T47D (cell line): Measurements from ENCODE around the gene ELOVL2.
"Not testable (repeated sequence)": the region's sequence is repeated elsewhere in the genome, so short reads cannot be mapped to it uniquely, and the experiment has no call there.

Source experiments
- DNase-seq, 2 experiments: peaks; one replicate each; pipeline versions ENCODE4 v3.0.0 to v3.0.0-alpha.2; 2011 to 2012; ENCODE audit warnings: low read depth in 1 of 2, low spot score in 1 of 2
- JUND ChIP-seq: IDR thresholded peaks from 2 replicates; pipeline ENCODE4 v1.6.1; 2012; ENCODE audit warnings: low read depth
- in situ Hi-C: cut with HindIII; loops from 2 replicates; pipeline ENCODE4 v1.10.0; 2016; ENCODE audit warnings: low sequenced_read_pairs, low pct_unique_long_range_greater_than_20kb

The ELOVL2 gene

GRCh38 chr6:11043961-11044711, at the start of gene ELOVL2:
TSS of gene ELOVL2 (minus strand) at chr6:11044305. CDS start at chr6:11044230, 75 bp downstream.
- TF ChIP-seq JUND, result no peak
- DNase-seq, result peak; percentile 60 to 63
- in situ Hi-C loops, result no loop called here

GRCh38 chr6:11093376-11093625, 49.2 kb upstream of the ELOVL2 start:
- in situ Hi-C loops, result no loop called here
- TF ChIP-seq JUND, result no peak

GRCh38 chr6:11092668-11093375, 48.7 kb upstream of the ELOVL2 start:
- peak in 1 of 2 experiments; percentile 75 for DNase-seq
- in situ Hi-C loops, result no loop called here
- no peak for TF ChIP-seq JUND

More at GRCh38 chr6:11093376-11093625, 49.2 kb upstream of the ELOVL2 start:
- no peak for DNase-seq

GRCh38 chr6:11091141-11091540, 47.0 kb upstream of the ELOVL2 start:
- DNase-seq, in situ Hi-C loops: not testable (repeated sequence)

GRCh38 chr6:11089695-11090094, 45.6 kb upstream of the ELOVL2 start:
- DNase-seq, result no peak
- in situ Hi-C loops, result no loop called here
- TF ChIP-seq JUND, result no peak

- in situ Hi-C loops, DNase-seq: not testable (repeated sequence)
Measured at GRCh38 chr6:11087141-11087812, 43.2 kb upstream of the ELOVL2 start.

- no peak for TF ChIP-seq JUND
- in situ Hi-C loops, result no loop called here
- DNase-seq, result no peak
Measured at GRCh38 chr6:11085758-11086435, 41.8 kb upstream of the ELOVL2 start.

- in situ Hi-C loops, result no loop called here
- DNase-seq, result no peak
- no peak for TF ChIP-seq JUND
Measured at GRCh38 chr6:11083956-11084355, 39.9 kb upstream of the ELOVL2 start.

- in situ Hi-C loops, result no loop called here
- no peak for DNase-seq
- TF ChIP-seq JUND, result no peak
Measured at GRCh38 chr6:11083491-11083890, 39.4 kb upstream of the ELOVL2 start.

GRCh38 chr6:11080296-11080695, 36.2 kb upstream of the ELOVL2 start:
- no peak for TF ChIP-seq JUND
- in situ Hi-C loops, result no loop called here
- no peak for DNase-seq

GRCh38 chr6:11078266-11078665, 34.2 kb upstream of the ELOVL2 start:
- in situ Hi-C loops, result no loop called here
- no peak for TF ChIP-seq JUND
- no peak for DNase-seq

GRCh38 chr6:11076540-11076939, 32.4 kb upstream of the ELOVL2 start:
- in situ Hi-C loops, result no loop called here
- no peak for DNase-seq
- no peak for TF ChIP-seq JUND

GRCh38 chr6:11072101-11072500, 28.0 kb upstream of the ELOVL2 start:
- TF ChIP-seq JUND, result no peak
- in situ Hi-C loops, result no loop called here
- no peak for DNase-seq
